Caco-2 (cell line): ENCODE measurements around the gene GNAO1. TPM values are rescaled to one million over a fixed set of nuclear protein-coding genes. Genes with fewer than 3 reads are reported as not detected.

Experiments used
- BruUV-seq: library from RNA; stranded (reverse); fragments of 400-500 nt; replicated peaks from 2 replicates; lab custom pipeline; 2021; lab: Mats Ljungman, UMichigan
- CTCF ChIA-PET: fragments of 300-600 bp; sonication (Branson Sonifier 250); formaldehyde crosslinking; loops from one replicate; lab custom pipeline; 2022; ENCODE audit warnings: antibody characterized with exemption; lab: Charles Lee
- POLR2A ChIA-PET: fragments of 300-600 bp; sonication (Branson Sonifier 250); formaldehyde crosslinking; loops from one replicate; lab custom pipeline; 2022; ENCODE audit warnings: antibody characterized with exemption; lab: Charles Lee
- DNase-seq, 2 experiments: peaks; one replicate each; pipeline versions ENCODE4 v3.0.0 to v3.0.0-alpha.2; 2020 to 2022
- H3K27me3 ChIP-seq: replicated peaks from 2 replicates; pipeline ENCODE4 v1.6.0; 2011; ENCODE audit warnings: low read length; ENCODE audit not compliant: control insufficient read depth, insufficient read depth
- H3K36me3 ChIP-seq: 2 replicates; pipeline ENCODE4 v1.5.1; 2011; ENCODE audit warnings: low read length; ENCODE audit not compliant: control insufficient read depth, insufficient read depth
- H3K4me1 ChIP-seq: fragments of 250-450 bp; sonication (Bioruptor Pico); 2 replicates; pipeline ENCODE4 v1.5.1; 2020; ENCODE audit warnings: mild to moderate bottlenecking
- H3K4me3 ChIP-seq: 2 replicates; pipeline ENCODE4 v1.5.1; 2011; ENCODE audit warnings: low read depth, mild to moderate bottlenecking, control low read depth, low read length
- H3K9me3 ChIP-seq: fragments of 250-450 bp; sonication (Bioruptor Pico); 2 replicates; pipeline ENCODE4 v1.5.1; 2020; ENCODE audit warnings: mild to moderate bottlenecking, moderate library complexity
- H3K27ac Mint-ChIP-seq: one replicate; pipeline ENCODE4 v1.8.0; 2022; ENCODE audit warnings: mixed read lengths; ENCODE audit not compliant: unreplicated experiment
- H3K27me3 Mint-ChIP-seq: one replicate; pipeline ENCODE4 v1.8.0; 2022; ENCODE audit warnings: mixed read lengths; ENCODE audit not compliant: insufficient read depth, unreplicated experiment
- H3K36me3 Mint-ChIP-seq: one replicate; pipeline ENCODE4 v1.8.0; 2022; ENCODE audit warnings: mild to moderate bottlenecking, mixed read lengths; ENCODE audit not compliant: insufficient read depth, unreplicated experiment
- H3K4me1 Mint-ChIP-seq: one replicate; pipeline ENCODE4 v1.8.0; 2022; ENCODE audit warnings: low read depth, mixed read lengths; ENCODE audit not compliant: unreplicated experiment
- H3K4me3 Mint-ChIP-seq: one replicate; pipeline ENCODE4 v1.8.0; 2022; ENCODE audit warnings: mild to moderate bottlenecking, moderate library complexity, mixed read lengths; ENCODE audit not compliant: unreplicated experiment
- H3K9me3 Mint-ChIP-seq: one replicate; pipeline ENCODE4 v1.8.0; 2022; ENCODE audit warnings: mixed read lengths; ENCODE audit not compliant: unreplicated experiment
- CTCF ChIP-seq, 2 experiments: fragments of 200-600 bp in 1 of 2; IDR thresholded peaks; 1 replicate in 1 of 2; 2 replicates in 1 of 2; pipeline versions ENCODE4 v1.5.1 to v1.8.0; 2011 to 2022; ENCODE audit warnings: antibody characterized with exemption in 1 of 2, control low read depth in 1 of 2, inconsistent platforms in 1 of 2, low read depth in 1 of 2, low read length in 1 of 2, mild to moderate bottlenecking in 1 of 2, moderate library complexity in 1 of 2; ENCODE audit not compliant: insufficient read depth in 1 of 2, severe bottlenecking in 1 of 2, unreplicated experiment in 1 of 2
- intact Hi-C: fragments of 100-400 bp; cut with micrococcal nuclease; formaldehyde crosslinking; loops from one replicate; pipeline ENCODE4 v1.10.0; 2022; ENCODE audit not compliant: unreplicated experiment
- total RNA-seq: library from RNA; stranded (reverse); gene quantifications from 2 replicates; pipeline ENCODE4 v1.2.3, GENCODE V29; 2022

Gene GNAO1
- total RNA-seq, 1 experiment from 2014 or later: 3.2 TPM

GRCh38 chr16:56259425-56259779, 68.1 kb downstream of the GNAO1 start:
- no peaks in the 10 kb centered on the region for H3K9me3 Mint-ChIP-seq
- H3K36me3 ChIP-seq: no peaks in the 10 kb centered on the region

GRCh38 chr16:56260378-56261160, 69.3 kb downstream of the GNAO1 start:
- ChIA-PET CTCF (no interaction called here), POLR2A (no interaction called here)
- Mint-ChIP-seq H3K4me3 (no peak overlapping the region), H3K36me3 (no peaks in the 10 kb centered on the region), H3K27me3 (no peaks in the 10 kb centered on the region), H3K9me3 (no peaks in the 10 kb centered on the region), H3K4me1 (peaks cover 19% of the 10 kb centered on the region), H3K27ac (no peak overlapping the region)
- H3K9me3 ChIP-seq: no peaks in the 10 kb centered on the region
- BruUV-seq: no TSS peak
- no peaks in the 10 kb centered on the region for H3K36me3 ChIP-seq
- no peaks in the 10 kb centered on the region for H3K27me3 ChIP-seq
- no peak for TF ChIP-seq CTCF (IDR thresholded peaks at IDR 0.05; ENCODE audit: insufficient read depth in 1 of 2, low read depth in 1 of 2, low read length in 1 of 2, severe bottlenecking in 1 of 2, unreplicated experiment in 1 of 2)
- H3K4me3 ChIP-seq: no peak overlapping the region
- no peak for DNase-seq
- intact Hi-C loops: loop anchor here (5.0 kb wide), 1 partner anchor 63 kb away; no protein-coding TSS in a partner anchor
- H3K4me1 ChIP-seq: peaks cover 19% of the 10 kb centered on the region

More at GRCh38 chr16:56259425-56259779, 68.1 kb downstream of the GNAO1 start:
- no peak overlapping the region for H3K27ac Mint-ChIP-seq
- H3K4me1 ChIP-seq: peaks cover 13% of the 10 kb centered on the region
- no peak for DNase-seq
- H3K9me3 ChIP-seq: no peaks in the 10 kb centered on the region
- no peaks in the 10 kb centered on the region for H3K36me3 Mint-ChIP-seq
- CTCF ChIA-PET: no interaction called here
- no peak overlapping the region for H3K4me3 Mint-ChIP-seq
- no peaks in the 10 kb centered on the region for H3K27me3 ChIP-seq
- BruUV-seq: no TSS peak
- intact Hi-C loops: no loop called here
- peaks cover 12% of the 10 kb centered on the region for H3K4me1 Mint-ChIP-seq
- TF ChIP-seq CTCF (IDR thresholded peaks at IDR 0.05; ENCODE audit: insufficient read depth in 1 of 2, low read depth in 1 of 2, low read length in 1 of 2, severe bottlenecking in 1 of 2, unreplicated experiment in 1 of 2): no peak
- peaks cover under 1% of the 10 kb centered on the region for H3K27me3 Mint-ChIP-seq
- POLR2A ChIA-PET: no interaction called here
- H3K4me3 ChIP-seq: no peak overlapping the region

GRCh38 chr16:56261656-56262055, 70.4 kb downstream of the GNAO1 start:
- no peak overlapping the region for H3K4me3 Mint-ChIP-seq
- ChIA-PET CTCF (no interaction called here), POLR2A (no interaction called here)
- Histone ChIP-seq H3K27me3 (no peaks in the 10 kb centered on the region), H3K4me1 (peaks cover 19% of the 10 kb centered on the region), H3K36me3 (no peaks in the 10 kb centered on the region), H3K4me3 (no peak overlapping the region), H3K9me3 (no peaks in the 10 kb centered on the region)
- no peak for TF ChIP-seq CTCF (IDR thresholded peaks at IDR 0.05; ENCODE audit: insufficient read depth in 1 of 2, low read depth in 1 of 2, low read length in 1 of 2, severe bottlenecking in 1 of 2, unreplicated experiment in 1 of 2)
- no peak for DNase-seq
- H3K27ac Mint-ChIP-seq: no peak overlapping the region
- H3K36me3 Mint-ChIP-seq: no peaks in the 10 kb centered on the region
- H3K9me3 Mint-ChIP-seq: no peaks in the 10 kb centered on the region
- intact Hi-C loops: loop anchor here (5.0 kb wide), 1 partner anchor 64 kb away; no protein-coding TSS in a partner anchor
- H3K4me1 Mint-ChIP-seq: peaks cover 26% of the 10 kb centered on the region
- no TSS peak for BruUV-seq
- no peaks in the 10 kb centered on the region for H3K27me3 Mint-ChIP-seq
